Caco-2 (cell line): Measurements from ENCODE around the gene USHBP1. TPM values are rescaled to one million over a fixed set of nuclear protein-coding genes. Genes with fewer than 3 reads are reported as not detected.
A peak's percentile ranks its signal among the peaks of the same experiment; 100 is the strongest.

ENCODE experiments used
- BruUV-seq: library from RNA; stranded (reverse); fragments of 400-500 nt; replicated peaks from 2 replicates; lab custom pipeline; 2021; lab: Mats Ljungman, UMichigan
- CTCF ChIA-PET: fragments of 300-600 bp; sonication (Branson Sonifier 250); formaldehyde crosslinking; loops from one replicate; lab custom pipeline; 2022; ENCODE audit warnings: antibody characterized with exemption; lab: Charles Lee
- POLR2A ChIA-PET: fragments of 300-600 bp; sonication (Branson Sonifier 250); formaldehyde crosslinking; loops from one replicate; lab custom pipeline; 2022; ENCODE audit warnings: antibody characterized with exemption; lab: Charles Lee
- DNase-seq, 2 experiments: peaks; one replicate each; pipeline versions ENCODE4 v3.0.0 to v3.0.0-alpha.2; 2020 to 2022
- H3K27me3 ChIP-seq: replicated peaks from 2 replicates; pipeline ENCODE4 v1.6.0; 2011; ENCODE audit warnings: low read length; ENCODE audit not compliant: control insufficient read depth, insufficient read depth
- H3K36me3 ChIP-seq: 2 replicates; pipeline ENCODE4 v1.5.1; 2011; ENCODE audit warnings: low read length; ENCODE audit not compliant: control insufficient read depth, insufficient read depth
- H3K4me1 ChIP-seq: fragments of 250-450 bp; sonication (Bioruptor Pico); 2 replicates; pipeline ENCODE4 v1.5.1; 2020; ENCODE audit warnings: mild to moderate bottlenecking
- H3K4me3 ChIP-seq: 2 replicates; pipeline ENCODE4 v1.5.1; 2011; ENCODE audit warnings: low read depth, mild to moderate bottlenecking, control low read depth, low read length
- H3K9me3 ChIP-seq: fragments of 250-450 bp; sonication (Bioruptor Pico); 2 replicates; pipeline ENCODE4 v1.5.1; 2020; ENCODE audit warnings: mild to moderate bottlenecking, moderate library complexity
- H3K27ac Mint-ChIP-seq: one replicate; pipeline ENCODE4 v1.8.0; 2022; ENCODE audit warnings: mixed read lengths; ENCODE audit not compliant: unreplicated experiment
- H3K27me3 Mint-ChIP-seq: one replicate; pipeline ENCODE4 v1.8.0; 2022; ENCODE audit warnings: mixed read lengths; ENCODE audit not compliant: insufficient read depth, unreplicated experiment
- H3K36me3 Mint-ChIP-seq: one replicate; pipeline ENCODE4 v1.8.0; 2022; ENCODE audit warnings: mild to moderate bottlenecking, mixed read lengths; ENCODE audit not compliant: insufficient read depth, unreplicated experiment
- H3K4me1 Mint-ChIP-seq: one replicate; pipeline ENCODE4 v1.8.0; 2022; ENCODE audit warnings: low read depth, mixed read lengths; ENCODE audit not compliant: unreplicated experiment
- H3K4me3 Mint-ChIP-seq: one replicate; pipeline ENCODE4 v1.8.0; 2022; ENCODE audit warnings: mild to moderate bottlenecking, moderate library complexity, mixed read lengths; ENCODE audit not compliant: unreplicated experiment
- H3K9me3 Mint-ChIP-seq: one replicate; pipeline ENCODE4 v1.8.0; 2022; ENCODE audit warnings: mixed read lengths; ENCODE audit not compliant: unreplicated experiment
- intact Hi-C: fragments of 100-400 bp; cut with micrococcal nuclease; formaldehyde crosslinking; loops from one replicate; pipeline ENCODE4 v1.10.0; 2022; ENCODE audit not compliant: unreplicated experiment
- total RNA-seq: library from RNA; stranded (reverse); gene quantifications from 2 replicates; pipeline ENCODE4 v1.2.3, GENCODE V29; 2022
- TF ChIP-seq, protein P1 (sequence below), 2 experiments: fragments of 200-600 bp in 1 of 2; IDR thresholded peaks; 1 replicate in 1 of 2; 2 replicates in 1 of 2; pipeline versions ENCODE4 v1.5.1 to v1.8.0; 2011 to 2022; ENCODE audit warnings: antibody characterized with exemption in 1 of 2, control low read depth in 1 of 2, inconsistent platforms in 1 of 2, low read depth in 1 of 2, low read length in 1 of 2, mild to moderate bottlenecking in 1 of 2, moderate library complexity in 1 of 2; ENCODE audit not compliant: insufficient read depth in 1 of 2, severe bottlenecking in 1 of 2, unreplicated experiment in 1 of 2

USHBP1 gene
- total RNA-seq, 1 experiment from 2014 or later, result not detected

DNA sequence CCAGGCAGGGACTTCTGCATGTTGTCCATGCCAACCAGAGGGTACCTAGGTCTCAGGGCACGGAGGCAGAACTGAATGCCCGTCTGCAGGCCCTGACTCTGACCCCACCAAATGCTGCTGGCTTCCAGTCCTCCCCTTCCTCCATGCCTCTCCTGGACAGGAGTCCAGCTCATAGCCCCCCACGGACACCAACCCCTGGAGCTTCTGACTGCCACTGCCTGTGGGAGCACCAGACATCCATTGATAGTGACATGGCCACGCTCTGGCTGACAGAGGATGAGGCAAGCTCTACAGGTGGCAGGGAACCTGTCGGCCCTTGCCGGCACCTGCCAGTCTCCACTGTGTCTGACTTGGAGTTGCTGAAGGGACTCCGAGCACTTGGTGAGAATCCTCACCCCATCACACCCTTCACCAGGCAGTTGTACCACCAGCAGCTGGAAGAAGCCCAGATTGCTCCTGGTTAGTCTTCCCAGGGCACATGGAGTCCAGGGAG, 19.0 kb upstream of the USHBP1 start:
- no peaks in the 10 kb centered on the region for H3K27me3 Mint-ChIP-seq
- intact Hi-C loops, result loop anchor here (2.0 to 5.0 kb wide), 3 partner anchors 17 to 217 kb away; partner anchors contain the start of genes BABAM1 and NR2F6
- H3K9me3 Mint-ChIP-seq, result no peaks in the 10 kb centered on the region
- Histone ChIP-seq H3K27me3 (no peaks in the 10 kb centered on the region), H3K4me3 (no peak overlapping the region), H3K36me3 (no peaks in the 10 kb centered on the region; the same call in 1 of the 2 replicates), H3K4me1 (peaks cover 11% of the 10 kb centered on the region; the same call in 1 of the 2 replicates), H3K9me3 (no peaks in the 10 kb centered on the region)
- DNase-seq, result no peak
- no peak overlapping the region for H3K4me3 Mint-ChIP-seq
- POLR2A ChIA-PET, result no interaction called here
- peaks cover 5% of the 10 kb centered on the region for H3K4me1 Mint-ChIP-seq
- CTCF ChIA-PET, result interaction anchor here (0.6 to 2.3 kb wide), 4 partner anchors 17 to 480 kb away, joined by 3 to 15 read pairs (median 4); partner anchors contain the start of genes BABAM1 and MRPL34
- TF ChIP-seq, protein P1, sequence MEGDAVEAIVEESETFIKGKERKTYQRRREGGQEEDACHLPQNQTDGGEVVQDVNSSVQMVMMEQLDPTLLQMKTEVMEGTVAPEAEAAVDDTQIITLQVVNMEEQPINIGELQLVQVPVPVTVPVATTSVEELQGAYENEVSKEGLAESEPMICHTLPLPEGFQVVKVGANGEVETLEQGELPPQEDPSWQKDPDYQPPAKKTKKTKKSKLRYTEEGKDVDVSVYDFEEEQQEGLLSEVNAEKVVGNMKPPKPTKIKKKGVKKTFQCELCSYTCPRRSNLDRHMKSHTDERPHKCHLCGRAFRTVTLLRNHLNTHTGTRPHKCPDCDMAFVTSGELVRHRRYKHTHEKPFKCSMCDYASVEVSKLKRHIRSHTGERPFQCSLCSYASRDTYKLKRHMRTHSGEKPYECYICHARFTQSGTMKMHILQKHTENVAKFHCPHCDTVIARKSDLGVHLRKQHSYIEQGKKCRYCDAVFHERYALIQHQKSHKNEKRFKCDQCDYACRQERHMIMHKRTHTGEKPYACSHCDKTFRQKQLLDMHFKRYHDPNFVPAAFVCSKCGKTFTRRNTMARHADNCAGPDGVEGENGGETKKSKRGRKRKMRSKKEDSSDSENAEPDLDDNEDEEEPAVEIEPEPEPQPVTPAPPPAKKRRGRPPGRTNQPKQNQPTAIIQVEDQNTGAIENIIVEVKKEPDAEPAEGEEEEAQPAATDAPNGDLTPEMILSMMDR (IDR thresholded peaks at IDR 0.05; ENCODE audit: insufficient read depth in 1 of 2, low read depth in 1 of 2, low read length in 1 of 2, severe bottlenecking in 1 of 2, unreplicated experiment in 1 of 2), result no peak
- H3K36me3 Mint-ChIP-seq, result peaks cover 26% of the 10 kb centered on the region
- BruUV-seq, result TSS peak; percentile 8
- no peak overlapping the region for H3K27ac Mint-ChIP-seq

DNA sequence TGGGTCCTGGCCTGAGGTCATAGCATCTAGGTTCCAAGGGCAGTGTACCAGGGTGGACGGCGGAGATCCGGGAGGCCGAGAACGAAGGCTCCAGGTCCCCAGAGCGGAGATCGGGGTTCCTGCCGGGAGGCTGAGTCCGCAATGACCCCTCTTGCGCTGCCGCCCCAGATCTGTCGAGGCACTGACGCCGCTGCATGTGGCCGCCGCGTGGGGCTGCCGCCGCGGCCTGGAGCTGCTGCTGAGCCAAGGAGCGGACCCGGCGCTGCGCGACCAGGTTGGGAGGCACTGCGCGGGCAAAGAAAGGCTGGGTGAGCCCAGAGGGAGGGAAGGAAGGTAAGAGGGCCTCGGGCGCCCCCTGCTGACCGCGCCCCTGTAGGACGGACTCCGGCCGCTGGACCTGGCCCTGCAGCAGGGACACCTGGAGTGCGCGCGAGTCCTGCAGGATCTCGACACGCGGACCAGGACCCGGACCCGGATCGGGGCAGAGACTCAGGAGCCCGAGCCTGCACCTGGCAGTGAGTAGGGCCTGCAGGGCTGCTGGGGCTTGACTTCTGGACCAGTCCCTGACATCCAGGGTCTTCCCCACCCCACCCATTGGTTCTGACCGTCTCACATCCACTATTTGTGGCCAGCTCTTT, 18.1 kb upstream of the USHBP1 start:
- Histone ChIP-seq H3K9me3 (no peaks in the 10 kb centered on the region), H3K36me3 (no peaks in the 10 kb centered on the region; the same call in 1 of the 2 replicates), H3K4me3 (peak overlapping the region; percentile 62), H3K27me3 (no peaks in the 10 kb centered on the region), H3K4me1 (peaks cover 11% of the 10 kb centered on the region; the same call in 1 of the 2 replicates)
- TF ChIP-seq, protein P1 (IDR thresholded peaks at IDR 0.05; ENCODE audit: insufficient read depth in 1 of 2, low read depth in 1 of 2, low read length in 1 of 2, severe bottlenecking in 1 of 2, unreplicated experiment in 1 of 2), result peak; percentile 88 to 93
- no peaks in the 10 kb centered on the region for H3K9me3 Mint-ChIP-seq
- H3K4me3 Mint-ChIP-seq, result peak overlapping the region; percentile 85
- peak overlapping the region; percentile 79 for H3K27ac Mint-ChIP-seq
- no peaks in the 10 kb centered on the region for H3K27me3 Mint-ChIP-seq
- DNase-seq, result peak; percentile 90 to 93
- peaks cover 32% of the 10 kb centered on the region for H3K36me3 Mint-ChIP-seq
- ChIA-PET POLR2A (interaction anchor here (0.6 to 1.0 kb wide), 2 partner anchors 16 to 43 kb away, joined by 3 read pairs; no protein-coding TSS in a partner anchor), CTCF (interaction anchor here (0.6 to 2.3 kb wide), 12 partner anchors 16 to 862 kb away, joined by 3 to 15 read pairs (median 4); partner anchors contain the start of genes BABAM1, MRPL34 and USE1)
- no TSS peak for BruUV-seq
- intact Hi-C loops, result loop anchor here (1.0 to 5.0 kb wide), 5 partner anchors 16 to 216 kb away; partner anchors contain the start of genes BABAM1, NR2F6 and OCEL1
- peaks cover 5% of the 10 kb centered on the region for H3K4me1 Mint-ChIP-seq
